WERI-Rb-1 (cell line): Measurements from ENCODE around the gene POLR2F.

ENCODE experiments used
- DNase-seq: peaks from one replicate; pipeline ENCODE4 v3.0.0-alpha.2; 2020
- H3K27ac ChIP-seq: fragments of 250-450 bp; sonication (Bioruptor Pico); 2 replicates; pipeline ENCODE4 v1.5.1; 2020; ENCODE audit warnings: mild to moderate bottlenecking, moderate library complexity
- H3K27me3 ChIP-seq: fragments of 250-450 bp; sonication (Bioruptor Pico); 2 replicates; pipeline ENCODE4 v1.5.1; 2021; ENCODE audit warnings: mild to moderate bottlenecking, low read depth, moderate library complexity; ENCODE audit not compliant: insufficient read depth, severe bottlenecking
- H3K36me3 ChIP-seq: fragments of 250-450 bp; sonication (Bioruptor Pico); 2 replicates; pipeline ENCODE4 v1.5.1; 2020; ENCODE audit warnings: mild to moderate bottlenecking, moderate library complexity
- H3K4me3 ChIP-seq: 2 replicates; pipeline ENCODE4 v1.5.1; 2011; ENCODE audit warnings: low read depth, mild to moderate bottlenecking, control low read depth, low read length
- H3K9me3 ChIP-seq: fragments of 250-450 bp; sonication (Bioruptor Pico); 2 replicates; pipeline ENCODE4 v1.5.1; 2021; ENCODE audit warnings: mild to moderate bottlenecking, moderate library complexity; ENCODE audit not compliant: severe bottlenecking
- TF ChIP-seq, protein P1 (sequence below): IDR thresholded peaks from 2 replicates; pipeline ENCODE4 v1.5.1; 2011; ENCODE audit warnings: low read depth, mild to moderate bottlenecking, control low read depth, inconsistent platforms, low read length

POLR2F gene

DNA sequence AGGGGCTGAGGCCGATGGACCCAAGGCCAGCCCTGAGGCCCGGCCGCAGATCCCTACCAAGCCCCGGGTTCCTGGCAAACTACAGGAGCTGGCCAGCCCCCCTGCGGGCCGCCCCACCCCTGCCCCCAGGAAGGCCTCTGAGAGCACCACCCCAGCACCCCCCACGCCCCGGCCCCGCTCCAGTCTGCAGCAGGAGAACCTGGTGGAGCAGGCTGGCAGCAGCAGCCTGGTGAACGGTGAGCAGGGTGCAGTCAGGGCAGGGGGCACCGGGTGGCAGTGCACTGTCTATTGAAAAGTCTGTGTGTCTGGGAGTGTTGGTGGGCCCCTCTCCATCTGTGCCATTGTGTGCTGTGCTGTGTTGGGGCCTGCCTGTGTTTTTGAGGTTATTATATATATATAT is 31.3 kb upstream of the POLR2F start:
- Histone ChIP-seq H3K36me3 (peaks cover 18% of the 10 kb centered on the region), H3K27me3 (no peaks in the 10 kb centered on the region), H3K4me3 (no peak overlapping the region), H3K9me3 (no peaks in the 10 kb centered on the region), H3K27ac (no peak overlapping the region)
- TF ChIP-seq, protein P1, sequence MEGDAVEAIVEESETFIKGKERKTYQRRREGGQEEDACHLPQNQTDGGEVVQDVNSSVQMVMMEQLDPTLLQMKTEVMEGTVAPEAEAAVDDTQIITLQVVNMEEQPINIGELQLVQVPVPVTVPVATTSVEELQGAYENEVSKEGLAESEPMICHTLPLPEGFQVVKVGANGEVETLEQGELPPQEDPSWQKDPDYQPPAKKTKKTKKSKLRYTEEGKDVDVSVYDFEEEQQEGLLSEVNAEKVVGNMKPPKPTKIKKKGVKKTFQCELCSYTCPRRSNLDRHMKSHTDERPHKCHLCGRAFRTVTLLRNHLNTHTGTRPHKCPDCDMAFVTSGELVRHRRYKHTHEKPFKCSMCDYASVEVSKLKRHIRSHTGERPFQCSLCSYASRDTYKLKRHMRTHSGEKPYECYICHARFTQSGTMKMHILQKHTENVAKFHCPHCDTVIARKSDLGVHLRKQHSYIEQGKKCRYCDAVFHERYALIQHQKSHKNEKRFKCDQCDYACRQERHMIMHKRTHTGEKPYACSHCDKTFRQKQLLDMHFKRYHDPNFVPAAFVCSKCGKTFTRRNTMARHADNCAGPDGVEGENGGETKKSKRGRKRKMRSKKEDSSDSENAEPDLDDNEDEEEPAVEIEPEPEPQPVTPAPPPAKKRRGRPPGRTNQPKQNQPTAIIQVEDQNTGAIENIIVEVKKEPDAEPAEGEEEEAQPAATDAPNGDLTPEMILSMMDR, result no peak
- no peak for DNase-seq

DNA sequence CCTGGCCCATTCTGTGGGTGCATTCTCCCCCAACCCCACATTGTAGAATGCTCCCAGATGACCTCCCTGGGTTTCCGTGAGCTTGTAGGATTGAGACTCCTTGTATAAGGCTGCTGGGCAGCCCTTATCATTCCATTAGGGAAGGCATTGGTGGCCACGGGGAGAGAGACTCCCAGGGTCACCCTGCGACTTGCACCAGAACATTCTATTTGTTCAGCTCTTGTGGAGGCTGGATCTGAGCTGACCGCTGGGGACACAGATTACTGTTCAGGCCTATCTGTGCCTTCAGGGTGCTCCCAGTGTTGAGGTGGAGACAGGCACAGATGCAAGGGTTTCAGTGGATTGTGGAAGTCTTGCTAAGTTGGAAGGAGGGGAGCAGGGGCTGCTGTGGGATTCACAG is 29.6 kb upstream of the POLR2F start:
- TF ChIP-seq, protein P1, result no peak

GRCh38 chr22:37924386-37925065 is 29.0 kb upstream of the POLR2F start:
- Histone ChIP-seq H3K4me3 (no peak overlapping the region), H3K36me3 (peaks cover 22% of the 10 kb centered on the region), H3K27me3 (no peaks in the 10 kb centered on the region), H3K9me3 (no peaks in the 10 kb centered on the region), H3K27ac (no peak overlapping the region)
- no peak for DNase-seq
- TF ChIP-seq, protein P1, result no peak

More for the DNA sequence above, 29.6 kb upstream of the POLR2F start:
- Histone ChIP-seq H3K27me3 (no peaks in the 10 kb centered on the region), H3K4me3 (no peak overlapping the region), H3K36me3 (peaks cover 25% of the 10 kb centered on the region), H3K9me3 (no peaks in the 10 kb centered on the region), H3K27ac (no peak overlapping the region)
- no peak for DNase-seq

DNA sequence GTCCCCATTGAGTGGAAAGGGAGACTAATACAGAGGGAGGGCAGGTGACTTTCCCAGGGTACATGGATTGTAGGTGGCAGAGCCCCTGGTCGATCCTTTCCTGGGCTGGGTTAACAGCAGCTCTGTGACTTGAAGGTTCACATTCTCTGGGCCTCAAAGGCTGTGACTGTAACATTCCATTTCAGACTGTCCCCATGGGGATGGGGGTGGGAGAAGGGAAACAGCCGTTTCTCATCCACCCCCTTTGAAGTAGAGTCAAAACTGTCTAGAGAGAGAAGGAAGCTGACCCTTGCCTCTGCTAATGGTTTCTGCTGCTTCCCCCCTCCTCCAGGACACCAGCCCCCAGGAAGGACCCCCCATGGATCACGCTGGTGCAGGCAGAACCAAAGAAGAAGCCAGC is 28.2 kb upstream of the POLR2F start:
- peaks cover 22% of the 10 kb centered on the region for H3K36me3 ChIP-seq
- H3K9me3 ChIP-seq, result no peaks in the 10 kb centered on the region
- H3K27ac ChIP-seq, result no peak overlapping the region
- no peak overlapping the region for H3K4me3 ChIP-seq
- H3K27me3 ChIP-seq, result no peaks in the 10 kb centered on the region
- TF ChIP-seq, protein P1, result no peak
- no peak for DNase-seq

GRCh38 chr22:37925767-37926166 is 27.7 kb upstream of the POLR2F start:
- H3K36me3 ChIP-seq, result peaks cover 22% of the 10 kb centered on the region

More at GRCh38 chr22:37925767-37926166, 27.7 kb upstream of the POLR2F start:
- H3K4me3 ChIP-seq, result no peak overlapping the region
- H3K9me3 ChIP-seq, result no peaks in the 10 kb centered on the region
- no peaks in the 10 kb centered on the region for H3K27me3 ChIP-seq
- TF ChIP-seq, protein P1, result no peak
- no peak overlapping the region for H3K27ac ChIP-seq
- no peak for DNase-seq
